Neural progenitor cell (in vitro differentiated cells): ENCODE data around the gene MT1A. TPM values are rescaled to one million over a fixed set of nuclear protein-coding genes. Genes with fewer than 3 reads are reported as not detected.

Experiments
- DNase-seq: peaks from one replicate; pipeline ENCODE4 v3.0.0-alpha.2; 2016; ENCODE audit warnings: low spot score
- H2AFZ ChIP-seq: fragments of 200-600 bp; sonication (generic); replicated peaks from 2 replicates; pipeline ENCODE4 v1.6.1; 2016; ENCODE audit warnings: antibody characterized with exemption
- H3F3A ChIP-seq: fragments of 200-600 bp; sonication (generic); 2 replicates; pipeline ENCODE4 v1.6.1; 2016; ENCODE audit warnings: antibody characterized with exemption, low read depth
- H3K27ac ChIP-seq: fragments of 200-600 bp; sonication (generic); 2 replicates; pipeline ENCODE4 v1.5.1; 2016; ENCODE audit warnings: mild to moderate bottlenecking
- H3K27me3 ChIP-seq: fragments of 200-600 bp; sonication (generic); 2 replicates; pipeline ENCODE4 v1.6.1; 2016; ENCODE audit warnings: mild to moderate bottlenecking, moderate library complexity
- H3K36me3 ChIP-seq: fragments of 200-600 bp; sonication (generic); 2 replicates; pipeline ENCODE4 v1.5.1; 2016
- H3K4me1 ChIP-seq: fragments of 200-600 bp; sonication (generic); 2 replicates; pipeline ENCODE4 v1.6.1; 2016; ENCODE audit warnings: mixed run types
- H3K4me2 ChIP-seq: fragments of 200-600 bp; sonication (generic); 2 replicates; pipeline ENCODE4 v1.6.1; 2016
- H3K4me3 ChIP-seq: fragments of 200-600 bp; sonication (generic); 2 replicates; pipeline ENCODE4 v1.5.1; 2016
- H3K79me2 ChIP-seq: fragments of 200-600 bp; sonication (generic); 2 replicates; pipeline ENCODE4 v1.6.1; 2016; ENCODE audit warnings: low read depth
- H3K9ac ChIP-seq: fragments of 200-600 bp; sonication (generic); 2 replicates; pipeline ENCODE4 v1.6.1; 2016
- H3K9me3 ChIP-seq: fragments of 200-600 bp; sonication (generic); 2 replicates; pipeline ENCODE4 v1.5.1; 2016; ENCODE audit warnings: low read depth
- H4K20me1 ChIP-seq: fragments of 200-600 bp; sonication (generic); 2 replicates; pipeline ENCODE4 v1.6.1; 2016; ENCODE audit warnings: low read depth
- H3K27ac Mint-ChIP-seq: 3 replicates; pipeline ENCODE4 v1.8.0; 2021; ENCODE audit warnings: mixed read lengths
- H3K27me3 Mint-ChIP-seq: 2 replicates; pipeline ENCODE4 v1.8.0; 2022; ENCODE audit warnings: low read depth, mild to moderate bottlenecking, inconsistent platforms, moderate library complexity, mixed read lengths; ENCODE audit not compliant: insufficient read depth
- H3K36me3 Mint-ChIP-seq: 3 replicates; pipeline ENCODE4 v1.8.0; 2021; ENCODE audit warnings: mixed read lengths
- H3K4me1 Mint-ChIP-seq: 3 replicates; pipeline ENCODE4 v1.8.0; 2021; ENCODE audit warnings: mixed read lengths
- H3K4me3 Mint-ChIP-seq: 3 replicates; pipeline ENCODE4 v1.8.0; 2021; ENCODE audit warnings: mild to moderate bottlenecking, moderate library complexity, mixed read lengths
- H3K9me3 Mint-ChIP-seq: 3 replicates; pipeline ENCODE4 v1.8.0; 2020; ENCODE audit warnings: mixed read lengths
- CTCF ChIP-seq: fragments of 200-600 bp; sonication (generic); IDR thresholded peaks from 2 replicates; pipeline ENCODE4 v1.5.1; 2017; ENCODE audit warnings: antibody characterized with exemption, mild to moderate bottlenecking
- EZH2 ChIP-seq: fragments of 200-600 bp; sonication (generic); IDR thresholded peaks from 2 replicates; pipeline ENCODE4 v1.6.1; 2017; ENCODE audit warnings: antibody characterized with exemption, mild to moderate bottlenecking, moderate library complexity
- EZH2phosphoT487 ChIP-seq: fragments of 200-600 bp; sonication (generic); IDR thresholded peaks from 2 replicates; pipeline ENCODE4 v1.6.1; 2017; ENCODE audit warnings: antibody characterized with exemption
- total RNA-seq: library from RNA; depleted of rRNA; stranded (reverse); fragments of >200 nt; gene quantifications from 2 replicates; pipeline ENCODE4 v1.2.3, GENCODE V29; 2015; ENCODE audit warnings: low replicate concordance

Gene MT1A
- total RNA-seq, 1 donor from 2014 or later = not detected

DNA sequence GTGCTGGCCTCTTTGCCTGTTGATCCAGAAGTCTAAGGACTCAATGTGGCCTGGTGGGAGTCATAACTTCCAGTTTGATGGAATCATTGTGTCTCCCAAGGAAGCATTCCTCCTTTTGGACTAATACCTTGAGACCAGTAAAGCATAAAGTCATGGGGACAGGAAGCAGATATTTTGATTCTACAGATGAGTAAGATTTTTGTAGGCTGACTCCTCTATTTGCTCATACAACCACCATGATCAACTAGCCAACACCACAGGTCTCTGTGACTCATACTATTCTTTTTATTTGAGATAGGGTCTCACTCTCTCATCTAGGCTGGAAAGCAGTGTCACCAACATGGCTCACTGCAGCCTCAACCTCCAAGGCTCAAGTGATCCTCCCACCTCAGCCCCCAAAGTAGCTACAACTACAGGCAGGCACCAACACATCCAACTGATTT, 23.9 kb upstream of the MT1A start:
- Histone ChIP-seq H3K9ac (no peak overlapping the region), H3K4me3 (no peak overlapping the region), H3K9me3 (no peaks in the 10 kb centered on the region), H2AFZ (no peak overlapping the region), H3F3A (peaks cover 3% of the 10 kb centered on the region), H3K79me2 (no peaks in the 10 kb centered on the region), H3K4me2 (no peak overlapping the region), H3K27ac (no peak overlapping the region), H3K36me3 (no peaks in the 10 kb centered on the region), H3K27me3 (peaks cover 100% of the 10 kb centered on the region), H3K4me1 (peaks cover 15% of the 10 kb centered on the region), H4K20me1 (peaks cover 20% of the 10 kb centered on the region)
- H3K4me3 Mint-ChIP-seq = no peak overlapping the region
- peaks cover 29% of the 10 kb centered on the region for H3K4me1 Mint-ChIP-seq
- H3K9me3 Mint-ChIP-seq = peaks cover 2% of the 10 kb centered on the region
- no peak for DNase-seq
- H3K27me3 Mint-ChIP-seq = peaks cover 44% of the 10 kb centered on the region
- H3K27ac Mint-ChIP-seq = no peak overlapping the region
- peaks cover under 1% of the 10 kb centered on the region for H3K36me3 Mint-ChIP-seq
- TF ChIP-seq EZH2phosphoT487 = no peak
- no peak for TF ChIP-seq EZH2
- no peak for TF ChIP-seq CTCF

- H3K9ac ChIP-seq = no peak overlapping the region
- Mint-ChIP-seq H3K27ac (no peak overlapping the region), H3K4me1 (peaks cover 23% of the 10 kb centered on the region), H3K27me3 (peaks cover 52% of the 10 kb centered on the region), H3K4me3 (no peak overlapping the region), H3K36me3 (peaks cover 1% of the 10 kb centered on the region), H3K9me3 (peaks cover 2% of the 10 kb centered on the region)
- no peaks in the 10 kb centered on the region for H3F3A ChIP-seq
- H3K79me2 ChIP-seq = no peaks in the 10 kb centered on the region
- no peak overlapping the region for H3K4me2 ChIP-seq
- peaks cover 19% of the 10 kb centered on the region for H4K20me1 ChIP-seq
- no peak overlapping the region for H3K4me3 ChIP-seq
- H3K4me1 ChIP-seq = peaks cover 8% of the 10 kb centered on the region
- no peak overlapping the region for H2AFZ ChIP-seq
- TF ChIP-seq CTCF (no peak), EZH2phosphoT487 (no peak), EZH2 (no peak)
- DNase-seq = no peak
- H3K9me3 ChIP-seq = no peaks in the 10 kb centered on the region
- H3K36me3 ChIP-seq = no peaks in the 10 kb centered on the region
- no peak overlapping the region for H3K27ac ChIP-seq
- H3K27me3 ChIP-seq = peaks cover 100% of the 10 kb centered on the region
These were observed 23.1 kb upstream of the MT1A start for GRCh38 chr16:56615353-56615752.

DNA sequence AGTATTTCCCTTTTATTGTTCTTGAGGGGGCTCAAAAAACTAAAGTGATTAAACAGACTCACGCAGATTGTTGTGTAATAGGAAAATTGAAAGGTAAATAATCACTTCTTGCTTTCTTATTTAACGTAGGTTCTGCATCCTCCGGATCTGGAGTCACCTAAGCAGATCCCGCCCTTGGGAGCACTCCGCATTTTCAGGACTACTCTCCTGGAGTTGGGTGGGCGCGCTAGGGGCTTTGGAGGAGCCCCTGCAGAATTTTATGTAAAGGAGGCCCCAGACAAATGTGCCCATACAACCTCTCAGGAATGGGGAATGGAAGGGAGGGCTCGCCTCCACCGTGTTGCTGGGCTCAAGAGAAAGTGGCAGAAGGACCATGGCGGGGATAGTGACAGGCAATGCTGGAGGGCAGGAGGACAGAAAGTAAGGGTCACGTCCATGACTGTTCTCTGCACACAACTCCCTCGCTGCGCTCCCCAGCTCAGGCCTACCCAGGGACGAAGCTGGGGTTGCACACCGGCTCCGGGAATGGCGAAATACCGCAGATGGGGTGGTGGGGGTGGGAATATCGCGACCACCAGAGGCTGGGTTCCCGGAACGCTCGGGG, 21.8 kb upstream of the MT1A start:
- no peaks in the 10 kb centered on the region for H3K79me2 ChIP-seq
- H2AFZ ChIP-seq = peak overlapping the region; percentile 6
- H3K27me3 ChIP-seq = peaks cover 100% of the 10 kb centered on the region

More for the DNA sequence above, 21.8 kb upstream of the MT1A start:
- no peaks in the 10 kb centered on the region for H3K36me3 ChIP-seq
- H4K20me1 ChIP-seq = peaks cover 19% of the 10 kb centered on the region
- Mint-ChIP-seq H3K27me3 (peaks cover 55% of the 10 kb centered on the region), H3K27ac (no peak overlapping the region), H3K4me1 (peaks cover 13% of the 10 kb centered on the region), H3K36me3 (peaks cover 1% of the 10 kb centered on the region), H3K9me3 (peaks cover 2% of the 10 kb centered on the region), H3K4me3 (peak overlapping the region; percentile 74)
- H3K9me3 ChIP-seq = no peaks in the 10 kb centered on the region
- H3K4me1 ChIP-seq = peaks cover 8% of the 10 kb centered on the region
- H3K27ac ChIP-seq = no peak overlapping the region
- H3K4me3 ChIP-seq = peak overlapping the region; percentile 34
- DNase-seq = no peak
- H3F3A ChIP-seq = no peaks in the 10 kb centered on the region
- no peak overlapping the region for H3K9ac ChIP-seq
- peak overlapping the region; percentile 77 for H3K4me2 ChIP-seq
- TF ChIP-seq CTCF = no peak
- TF ChIP-seq EZH2 = no peak
- no peak for TF ChIP-seq EZH2phosphoT487
